ENCODE measurements around the gene ZNF143. TPM values are rescaled to one million over a fixed set of nuclear protein-coding genes. Genes with fewer than 3 reads are reported as not detected.

ZNF143 gene
- total and polyA plus RNA-seq, 2 of the 13 experiments (the other 11 are each of a cell fraction or from before 2014, with no cell fraction given): 22.4 to 35.6 TPM

DNA sequence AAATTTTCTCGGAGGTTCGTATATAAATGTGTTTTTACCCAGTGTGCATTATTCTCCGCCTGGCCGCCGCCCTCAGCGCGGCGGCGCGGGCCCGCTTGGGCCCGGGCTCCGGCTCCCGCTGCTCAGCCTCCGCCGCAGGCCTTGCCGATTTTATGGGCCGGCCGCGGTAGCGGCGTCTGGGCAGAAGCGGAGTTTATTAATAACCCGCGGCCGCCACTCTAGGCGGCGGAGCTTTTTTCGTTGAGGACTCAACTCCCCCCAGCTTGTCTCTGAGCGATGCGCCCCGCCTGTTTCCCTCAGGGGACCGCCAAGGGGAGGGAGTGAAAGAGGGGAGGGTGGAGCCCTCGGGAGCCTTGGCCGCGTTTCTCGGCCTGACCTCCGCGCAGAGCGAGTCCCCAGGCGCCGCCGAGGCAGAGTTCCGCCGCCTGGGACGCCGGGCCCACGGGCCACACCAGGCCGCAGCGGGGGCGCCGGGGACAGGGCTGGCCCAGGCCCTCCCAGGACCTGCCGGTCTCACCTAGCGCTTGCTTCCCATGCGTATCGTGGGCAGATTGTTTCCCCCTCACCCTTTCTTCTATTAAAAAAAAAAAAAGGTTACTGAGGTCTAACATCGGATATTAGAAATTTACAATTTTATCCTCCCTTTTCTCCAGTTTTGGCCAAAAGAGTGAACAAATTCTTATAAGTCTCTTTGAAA, 399 bp downstream of the ZNF143 start (continued):
- TF ChIP-seq, protein P1, sequence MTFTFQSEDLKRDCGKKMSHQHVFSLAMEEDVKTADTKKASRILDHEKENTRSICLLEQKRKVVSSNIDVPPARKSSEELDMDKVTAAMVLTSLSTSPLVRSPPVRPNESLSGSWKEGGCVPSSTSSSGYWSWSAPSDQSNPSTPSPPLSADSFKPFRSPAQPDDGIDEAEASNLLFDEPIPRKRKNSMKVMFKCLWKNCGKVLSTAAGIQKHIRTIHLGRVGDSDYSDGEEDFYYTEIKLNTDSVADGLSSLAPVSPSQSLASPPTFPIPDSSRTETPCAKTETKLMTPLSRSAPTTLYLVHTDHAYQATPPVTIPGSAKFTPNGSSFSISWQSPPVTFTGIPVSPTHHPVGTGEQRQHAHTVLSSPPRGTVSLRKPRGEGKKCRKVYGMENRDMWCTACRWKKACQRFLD (CRISPR knock-in tag; IDR thresholded peaks at IDR 0.05; ENCODE audit: borderline replicate concordance): no peak
- peak; percentile 47; the same call in 1 of the 2 replicates for TF ChIP-seq YEATS4 (CRISPR knock-in tag; IDR thresholded peaks at IDR 0.05; ENCODE audit: borderline replicate concordance)
- TF ChIP-seq, protein P2, sequence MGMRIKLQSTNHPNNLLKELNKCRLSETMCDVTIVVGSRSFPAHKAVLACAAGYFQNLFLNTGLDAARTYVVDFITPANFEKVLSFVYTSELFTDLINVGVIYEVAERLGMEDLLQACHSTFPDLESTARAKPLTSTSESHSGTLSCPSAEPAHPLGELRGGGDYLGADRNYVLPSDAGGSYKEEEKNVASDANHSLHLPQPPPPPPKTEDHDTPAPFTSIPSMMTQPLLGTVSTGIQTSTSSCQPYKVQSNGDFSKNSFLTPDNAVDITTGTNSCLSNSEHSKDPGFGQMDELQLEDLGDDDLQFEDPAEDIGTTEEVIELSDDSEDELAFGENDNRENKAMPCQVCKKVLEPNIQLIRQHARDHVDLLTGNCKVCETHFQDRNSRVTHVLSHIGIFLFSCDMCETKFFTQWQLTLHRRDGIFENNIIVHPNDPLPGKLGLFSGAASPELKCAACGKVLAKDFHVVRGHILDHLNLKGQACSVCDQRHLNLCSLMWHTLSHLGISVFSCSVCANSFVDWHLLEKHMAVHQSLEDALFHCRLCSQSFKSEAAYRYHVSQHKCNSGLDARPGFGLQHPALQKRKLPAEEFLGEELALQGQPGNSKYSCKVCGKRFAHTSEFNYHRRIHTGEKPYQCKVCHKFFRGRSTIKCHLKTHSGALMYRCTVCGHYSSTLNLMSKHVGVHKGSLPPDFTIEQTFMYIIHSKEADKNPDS (CRISPR knock-in tag; IDR thresholded peaks at IDR 0.05): no peak
- peak; percentile 34; the same call in 1 of the 2 replicates for TF ChIP-seq MXD4 (CRISPR knock-in tag; IDR thresholded peaks at IDR 0.05)
- no peak; the same call in 1 of the 2 replicates for TF ChIP-seq RNF2 (conservative IDR thresholded peaks at IDR 0.05; ENCODE audit: low read depth)
- 0 out of 2 replicates have a peak, but pooled peaks have one; percentile 45 for TF ChIP-seq ZSCAN25 (CRISPR knock-in tag; IDR thresholded peaks at IDR 0.05)
- TF ChIP-seq, protein P3, sequence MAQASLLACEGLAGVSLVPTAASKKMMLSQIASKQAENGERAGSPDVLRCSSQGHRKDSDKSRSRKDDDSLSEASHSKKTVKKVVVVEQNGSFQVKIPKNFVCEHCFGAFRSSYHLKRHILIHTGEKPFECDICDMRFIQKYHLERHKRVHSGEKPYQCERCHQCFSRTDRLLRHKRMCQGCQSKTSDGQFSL (CRISPR knock-in tag; IDR thresholded peaks at IDR 0.05): peak; percentile 18; the same call in 1 of the 2 replicates
- TF ChIP-seq ELF3 (CRISPR knock-in tag; IDR thresholded peaks at IDR 0.05): no peak; the same call in 1 of the 2 replicates
- no peak for TF ChIP-seq HDAC1 (CRISPR knock-in tag; IDR thresholded peaks at IDR 0.05)
- no peak; the same call in 1 of the 2 replicates for TF ChIP-seq RXRB (CRISPR knock-in tag; IDR thresholded peaks at IDR 0.05; ENCODE audit: borderline replicate concordance)
- TF ChIP-seq, protein P4, sequence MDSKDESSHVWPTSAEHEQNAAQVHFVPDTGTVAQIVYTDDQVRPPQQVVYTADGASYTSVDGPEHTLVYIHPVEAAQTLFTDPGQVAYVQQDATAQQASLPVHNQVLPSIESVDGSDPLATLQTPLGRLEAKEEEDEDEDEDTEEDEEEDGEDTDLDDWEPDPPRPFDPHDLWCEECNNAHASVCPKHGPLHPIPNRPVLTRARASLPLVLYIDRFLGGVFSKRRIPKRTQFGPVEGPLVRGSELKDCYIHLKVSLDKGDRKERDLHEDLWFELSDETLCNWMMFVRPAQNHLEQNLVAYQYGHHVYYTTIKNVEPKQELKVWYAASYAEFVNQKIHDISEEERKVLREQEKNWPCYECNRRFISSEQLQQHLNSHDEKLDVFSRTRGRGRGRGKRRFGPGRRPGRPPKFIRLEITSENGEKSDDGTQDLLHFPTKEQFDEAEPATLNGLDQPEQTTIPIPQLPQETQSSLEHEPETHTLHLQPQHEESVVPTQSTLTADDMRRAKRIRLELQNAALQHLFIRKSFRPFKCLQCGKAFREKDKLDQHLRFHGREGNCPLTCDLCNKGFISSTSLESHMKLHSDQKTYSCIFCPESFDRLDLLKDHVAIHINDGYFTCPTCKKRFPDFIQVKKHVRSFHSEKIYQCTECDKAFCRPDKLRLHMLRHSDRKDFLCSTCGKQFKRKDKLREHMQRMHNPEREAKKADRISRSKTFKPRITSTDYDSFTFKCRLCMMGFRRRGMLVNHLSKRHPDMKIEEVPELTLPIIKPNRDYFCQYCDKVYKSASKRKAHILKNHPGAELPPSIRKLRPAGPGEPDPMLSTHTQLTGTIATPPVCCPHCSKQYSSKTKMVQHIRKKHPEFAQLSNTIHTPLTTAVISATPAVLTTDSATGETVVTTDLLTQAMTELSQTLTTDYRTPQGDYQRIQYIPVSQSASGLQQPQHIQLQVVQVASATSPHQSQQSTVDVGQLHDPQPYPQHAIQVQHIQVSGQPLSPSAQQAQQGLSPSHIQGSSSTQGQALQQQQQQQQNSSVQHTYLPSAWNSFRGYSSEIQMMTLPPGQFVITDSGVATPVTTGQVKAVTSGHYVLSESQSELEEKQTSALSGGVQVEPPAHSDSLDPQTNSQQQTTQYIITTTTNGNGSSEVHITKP (CRISPR knock-in tag; IDR thresholded peaks at IDR 0.05; ENCODE audit: low read depth): no peak
- no peak for TF ChIP-seq MAF1 (CRISPR knock-in tag; IDR thresholded peaks at IDR 0.05; ENCODE audit: borderline replicate concordance)
- TF ChIP-seq ZNF430 (CRISPR knock-in tag; IDR thresholded peaks at IDR 0.05): peak; percentile 55; the same call in 1 of the 2 replicates
- TF ChIP-seq, protein P5, sequence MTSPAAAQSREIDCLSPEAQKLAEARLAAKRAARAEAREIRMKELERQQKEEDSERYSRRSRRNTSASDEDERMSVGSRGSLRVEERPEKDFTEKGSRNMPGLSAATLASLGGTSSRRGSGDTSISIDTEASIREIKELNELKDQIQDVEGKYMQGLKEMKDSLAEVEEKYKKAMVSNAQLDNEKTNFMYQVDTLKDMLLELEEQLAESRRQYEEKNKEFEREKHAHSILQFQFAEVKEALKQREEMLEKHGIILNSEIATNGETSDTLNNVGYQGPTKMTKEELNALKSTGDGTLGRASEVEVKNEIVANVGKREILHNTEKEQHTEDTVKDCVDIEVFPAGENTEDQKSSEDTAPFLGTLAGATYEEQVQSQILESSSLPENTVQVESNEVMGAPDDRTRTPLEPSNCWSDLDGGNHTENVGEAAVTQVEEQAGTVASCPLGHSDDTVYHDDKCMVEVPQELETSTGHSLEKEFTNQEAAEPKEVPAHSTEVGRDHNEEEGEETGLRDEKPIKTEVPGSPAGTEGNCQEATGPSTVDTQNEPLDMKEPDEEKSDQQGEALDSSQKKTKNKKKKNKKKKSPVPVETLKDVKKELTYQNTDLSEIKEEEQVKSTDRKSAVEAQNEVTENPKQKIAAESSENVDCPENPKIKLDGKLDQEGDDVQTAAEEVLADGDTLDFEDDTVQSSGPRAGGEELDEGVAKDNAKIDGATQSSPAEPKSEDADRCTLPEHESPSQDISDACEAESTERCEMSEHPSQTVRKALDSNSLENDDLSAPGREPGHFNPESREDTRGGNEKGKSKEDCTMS (CRISPR knock-in tag; conservative IDR thresholded peaks at IDR 0.05): no peak
- TF ChIP-seq ZSCAN9 (CRISPR knock-in tag; IDR thresholded peaks at IDR 0.05; ENCODE audit: borderline replicate concordance): 0 out of 2 replicates have a peak, but pooled peaks have one; percentile 17
- TF ChIP-seq, protein P6, sequence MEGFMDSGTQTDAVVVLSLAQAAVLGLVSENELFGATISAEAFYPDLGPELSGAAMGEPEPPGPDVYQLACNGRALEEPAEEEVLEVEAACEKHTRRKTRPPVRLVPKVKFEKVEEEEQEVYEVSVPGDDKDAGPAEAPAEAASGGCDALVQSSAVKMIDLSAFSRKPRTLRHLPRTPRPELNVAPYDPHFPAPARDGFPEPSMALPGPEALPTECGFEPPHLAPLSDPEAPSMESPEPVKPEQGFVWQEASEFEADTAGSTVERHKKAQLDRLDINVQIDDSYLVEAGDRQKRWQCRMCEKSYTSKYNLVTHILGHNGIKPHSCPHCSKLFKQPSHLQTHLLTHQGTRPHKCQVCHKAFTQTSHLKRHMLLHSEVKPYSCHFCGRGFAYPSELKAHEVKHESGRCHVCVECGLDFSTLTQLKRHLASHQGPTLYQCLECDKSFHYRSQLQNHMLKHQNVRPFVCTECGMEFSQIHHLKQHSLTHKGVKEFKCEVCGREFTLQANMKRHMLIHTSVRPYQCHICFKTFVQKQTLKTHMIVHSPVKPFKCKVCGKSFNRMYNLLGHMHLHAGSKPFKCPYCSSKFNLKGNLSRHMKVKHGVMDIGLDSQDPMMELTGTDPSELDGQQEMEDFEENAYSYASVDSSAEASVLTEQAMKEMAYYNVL (CRISPR knock-in tag; IDR thresholded peaks at IDR 0.05; ENCODE audit: borderline replicate concordance): no peak
